CD8-positive, alpha-beta memory T cell (primary cell): Measurements from ENCODE around the gene DNAJC13. TPM values are rescaled to one million over a fixed set of nuclear protein-coding genes. Genes with fewer than 3 reads are reported as not detected.

Source experiments
- polyA plus RNA-seq: library from polyadenylated mRNA; unstranded; fragments of 300-500 nt; fragmentation: Illumina TruSeq; gene quantifications from one replicate; pipeline ENCODE4 v1.2.3, GENCODE V29; 2021
- total RNA-seq, 2 experiments: library from RNA; stranded (reverse); gene quantifications; one replicate each; pipeline ENCODE4 v1.2.3, GENCODE V29; 2021

Gene DNAJC13
- total and polyA plus RNA-seq, 3 experiments from 2014 or later = 8.3 to 41.7 (median 41.4) TPM

Other genes starting within 250 kb of the DNAJC13 start
- not detected for gene ACP3, start 100.1 kb upstream of the DNAJC13 start, total RNA-seq
- gene ACP3, start 100.1 kb upstream of the DNAJC13 start, polyA plus RNA-seq = not detected
- gene ACKR4, start 179.8 kb downstream of the DNAJC13 start, total RNA-seq = not detected
- gene ACKR4, start 179.8 kb downstream of the DNAJC13 start, polyA plus RNA-seq = not detected
- gene ACAD11, start 242.3 kb downstream of the DNAJC13 start, total RNA-seq = 10 to 100 TPM in 1 of 2 experiments, 1 to 10 TPM in 1; 9.5 to 11.5 TPM
- gene ACAD11, start 242.3 kb downstream of the DNAJC13 start, polyA plus RNA-seq = 3.6 TPM
- 10 to 100 TPM; 52.1 to 53.4 TPM for gene UBA5, start 242.8 kb downstream of the DNAJC13 start, total RNA-seq
- gene UBA5, start 242.8 kb downstream of the DNAJC13 start, polyA plus RNA-seq = 39.5 TPM